A549 treated with AZD2906 at 1 μM for 4 hours (cell line): ENCODE data around the gene MTARC1. TPM values are rescaled to one million over a fixed set of nuclear protein-coding genes. Genes with fewer than 3 reads are reported as not detected.

Experiments used
- total RNA-seq: library from RNA; stranded (reverse); fragments of 200-300 nt; extraction: Qiagen RNA extraction; gene quantifications from 5 replicates; pipeline ENCODE4 v1.2.3, GENCODE V29; 2022

MTARC1 gene
- 8.1 to 8.9 TPM (median 8.5 TPM) in 5 replicates for total RNA-seq

GRCh38 chr1:220786337-220787068, at the start of gene MTARC1:
MTARC1 (plus strand) TSS chr1:220786913; CDS start chr1:220786945, 32 bp downstream.

GRCh38 chr1:220748089-220748934, 38.4 kb upstream of the MTARC1 start, which contains the start of gene MTARC2:
MTARC2 (plus strand) TSS chr1:220748322; CDS start chr1:220748532, 210 bp downstream.

Other genes with a start within 250 kb of the MTARC1 start
- 4.4 to 6.3 TPM (median 5.9 TPM) in 5 replicates for gene C1orf115, start 96.5 kb upstream of the MTARC1 start, total RNA-seq
- gene MTARC2, start 38.6 kb upstream of the MTARC1 start, total RNA-seq = 10.5 to 13.3 TPM (median 10.8 TPM) in 5 replicates
- 3.3 to 5.0 TPM (median 4.4 TPM) in 5 replicates for gene HLX, start 92.5 kb downstream of the MTARC1 start, total RNA-seq